Measurements from ENCODE around the gene HS3ST6. TPM values are rescaled to one million over a fixed set of nuclear protein-coding genes. Genes with fewer than 3 reads are reported as not detected.

The HS3ST6 gene
- total and polyA plus RNA-seq, 2 experiments from 2014 or later, result not detected

- no peak for DNase-seq
- no peak overlapping the region for H3K9ac ChIP-seq
- no peaks in the 10 kb centered on the region for H4K20me1 ChIP-seq (ENCODE audit: insufficient read depth)
- in situ Hi-C loops (cut with MboI), result no loop called here
- peaks cover 17% of the 10 kb centered on the region for H3K27me3 ChIP-seq (replicated peaks; ENCODE audit: insufficient read depth)
- H3K79me2 ChIP-seq (ENCODE audit: insufficient read depth), result no peaks in the 10 kb centered on the region
- no peaks in the 10 kb centered on the region for H3K4me1 ChIP-seq (ENCODE audit: insufficient read depth)
- H2AFZ ChIP-seq, result no peak overlapping the region
- H3K9me2 ChIP-seq (ENCODE audit: insufficient read depth), result no peaks in the 10 kb centered on the region
- no peak overlapping the region for H3K27ac ChIP-seq
- TF ChIP-seq EZH2 (IDR thresholded peaks at IDR 0.05; ENCODE audit: insufficient read depth, poor library complexity, severe bottlenecking) (no peak), EZH2phosphoT487 (IDR thresholded peaks at IDR 0.05; ENCODE audit: insufficient read depth, low read depth) (no peak)
- no peaks in the 10 kb centered on the region for H3K36me3 ChIP-seq (ENCODE audit: low read depth)
- no peak overlapping the region for H3K4me3 ChIP-seq
- no peaks in the 10 kb centered on the region for H3F3A ChIP-seq (ENCODE audit: insufficient read depth)
- no peaks in the 10 kb centered on the region for H3K9me3 ChIP-seq (ENCODE audit: low read depth)
- 4 to 7% methylated on average over 4 of the region's 4 CpGs for WGBS, 2 experiments (ENCODE audit: low coverage in 1 of 2, low lambda C conversion rate in 2 of 2, missing lambda C conversion rate in 2 of 2)
- no peak overlapping the region for H3K4me2 ChIP-seq (ENCODE audit: unreplicated experiment)
Observed at GRCh38 chr16:1890708-1891050, 27.5 kb downstream of the HS3ST6 start.

GRCh38 chr16:1890024-1890707 is 28.0 kb downstream of the HS3ST6 start:
- in situ Hi-C loops (cut with MboI), result no loop called here
- TF ChIP-seq EZH2phosphoT487 (IDR thresholded peaks at IDR 0.05; ENCODE audit: insufficient read depth, low read depth) (no peak), EZH2 (IDR thresholded peaks at IDR 0.05; ENCODE audit: insufficient read depth, poor library complexity, severe bottlenecking) (no peak)
- 19 to 24% methylated on average over 16 of the region's 16 CpGs for WGBS, 2 experiments (ENCODE audit: low coverage in 1 of 2, low lambda C conversion rate in 2 of 2, missing lambda C conversion rate in 2 of 2)

GRCh38 chr16:1887711-1888354 is 30.4 kb downstream of the HS3ST6 start:
- H3K36me3 ChIP-seq (ENCODE audit: low read depth), result no peaks in the 10 kb centered on the region
- H3K27me3 ChIP-seq (replicated peaks; ENCODE audit: insufficient read depth), result peaks cover 37% of the 10 kb centered on the region
- no peaks in the 10 kb centered on the region for H3K4me1 ChIP-seq (ENCODE audit: insufficient read depth)
- TF ChIP-seq EZH2 (IDR thresholded peaks at IDR 0.05; ENCODE audit: insufficient read depth, poor library complexity, severe bottlenecking) (no peak), EZH2phosphoT487 (IDR thresholded peaks at IDR 0.05; ENCODE audit: insufficient read depth, low read depth) (no peak)
- no peaks in the 10 kb centered on the region for H3K9me3 ChIP-seq (ENCODE audit: low read depth)
- H3K9ac ChIP-seq, result no peak overlapping the region
- no peaks in the 10 kb centered on the region for H3K79me2 ChIP-seq (ENCODE audit: insufficient read depth)
- H3K27ac ChIP-seq, result no peak overlapping the region
- H3K4me2 ChIP-seq (ENCODE audit: unreplicated experiment), result no peak overlapping the region
- in situ Hi-C loops (cut with MboI), result no loop called here
- H2AFZ ChIP-seq, result no peak overlapping the region
- DNase-seq, result no peak
- no peak overlapping the region for H3K4me3 ChIP-seq
- WGBS, 2 experiments (ENCODE audit: low coverage in 1 of 2, low lambda C conversion rate in 2 of 2, missing lambda C conversion rate in 2 of 2), result 59 to 63% methylated on average over 14 of the region's 14 CpGs
- no peaks in the 10 kb centered on the region for H3F3A ChIP-seq (ENCODE audit: insufficient read depth)
- H4K20me1 ChIP-seq (ENCODE audit: insufficient read depth), result no peaks in the 10 kb centered on the region
- H3K9me2 ChIP-seq (ENCODE audit: insufficient read depth), result no peaks in the 10 kb centered on the region

More at GRCh38 chr16:1890024-1890707, 28.0 kb downstream of the HS3ST6 start:
- Histone ChIP-seq H3K4me1 (ENCODE audit: insufficient read depth) (no peaks in the 10 kb centered on the region), H3K79me2 (ENCODE audit: insufficient read depth) (no peaks in the 10 kb centered on the region), H3K27me3 (replicated peaks; ENCODE audit: insufficient read depth) (peaks cover 19% of the 10 kb centered on the region), H3K4me2 (ENCODE audit: unreplicated experiment) (no peak overlapping the region), H3K36me3 (ENCODE audit: low read depth) (no peaks in the 10 kb centered on the region), H3K9ac (no peak overlapping the region), H3F3A (ENCODE audit: insufficient read depth) (no peaks in the 10 kb centered on the region), H3K9me2 (ENCODE audit: insufficient read depth) (no peaks in the 10 kb centered on the region), H4K20me1 (ENCODE audit: insufficient read depth) (no peaks in the 10 kb centered on the region), H2AFZ (no peak overlapping the region), H3K4me3 (no peak overlapping the region), H3K27ac (no peak overlapping the region), H3K9me3 (ENCODE audit: low read depth) (no peaks in the 10 kb centered on the region)
- DNase-seq, result no peak

GRCh38 chr16:1884889-1885288 is 33.3 kb downstream of the HS3ST6 start:
- Histone ChIP-seq H3K27ac (no peak overlapping the region), H2AFZ (no peak overlapping the region), H3K79me2 (ENCODE audit: insufficient read depth) (no peaks in the 10 kb centered on the region), H3K4me1 (ENCODE audit: insufficient read depth) (no peaks in the 10 kb centered on the region), H3F3A (ENCODE audit: insufficient read depth) (no peaks in the 10 kb centered on the region), H4K20me1 (ENCODE audit: insufficient read depth) (no peaks in the 10 kb centered on the region), H3K4me3 (no peak overlapping the region), H3K9me2 (ENCODE audit: insufficient read depth) (no peaks in the 10 kb centered on the region), H3K9me3 (ENCODE audit: low read depth) (no peaks in the 10 kb centered on the region), H3K36me3 (ENCODE audit: low read depth) (no peaks in the 10 kb centered on the region), H3K4me2 (ENCODE audit: unreplicated experiment) (no peak overlapping the region), H3K27me3 (replicated peaks; ENCODE audit: insufficient read depth) (peaks cover 26% of the 10 kb centered on the region), H3K9ac (no peak overlapping the region)
- 68 to 72% methylated on average over 5 of the region's 5 CpGs for WGBS, 2 experiments (ENCODE audit: low coverage in 1 of 2, low lambda C conversion rate in 2 of 2, missing lambda C conversion rate in 2 of 2)
- in situ Hi-C loops (cut with MboI), result no loop called here
- TF ChIP-seq EZH2phosphoT487 (IDR thresholded peaks at IDR 0.05; ENCODE audit: insufficient read depth, low read depth), result no peak
- no peak for DNase-seq

Data from GM23248 (cell line).